HL-60 (cell line): ENCODE measurements around the gene CD93.

Source experiments
- DNase-seq, 2 experiments: peaks; one replicate each; pipeline ENCODE4 v3.0.0-alpha.2; 2010 to 2020; ENCODE audit warnings: low read depth in 1 of 2, low spot score in 1 of 2
- H3K27ac ChIP-seq: fragments of 250-450 bp; sonication (Bioruptor Pico); replicated peaks from 2 replicates; pipeline ENCODE4 v1.5.1; 2020; ENCODE audit warnings: mild to moderate bottlenecking, moderate library complexity
- H3K27me3 ChIP-seq: fragments of 250-450 bp; sonication (Bioruptor Pico); 2 replicates; pipeline ENCODE4 v1.5.1; 2021; ENCODE audit warnings: mild to moderate bottlenecking, moderate library complexity; ENCODE audit not compliant: insufficient read depth, poor library complexity, severe bottlenecking
- H3K4me3 ChIP-seq: replicated peaks from 2 replicates; pipeline ENCODE4 v1.5.1; 2011; ENCODE audit warnings: mild to moderate bottlenecking, control low read depth, low read length; ENCODE audit not compliant: insufficient read depth
- GABPA ChIP-seq: IDR thresholded peaks from 2 replicates; pipeline ENCODE4 v1.6.1; 2012; ENCODE audit warnings: low read depth
- POLR2AphosphoS5 ChIP-seq: IDR thresholded peaks from 2 replicates; pipeline ENCODE4 v1.6.1; 2012; ENCODE audit warnings: low read depth
- SPI1 ChIP-seq: IDR thresholded peaks from 2 replicates; pipeline ENCODE4 v1.6.1; 2012; ENCODE audit warnings: low read depth, mild to moderate bottlenecking, borderline replicate concordance
- TF ChIP-seq, protein P1 (sequence below): IDR thresholded peaks from one replicate; pipeline ENCODE4 v1.5.1; 2011; ENCODE audit warnings: low read length, control low read depth, inconsistent platforms; ENCODE audit not compliant: insufficient read depth
- TF ChIP-seq, protein P2 (sequence below): IDR thresholded peaks from 2 replicates; pipeline ENCODE4 v1.6.1; 2012; ENCODE audit warnings: low read depth; ENCODE audit not compliant: insufficient replicate concordance

The CD93 gene

DNA sequence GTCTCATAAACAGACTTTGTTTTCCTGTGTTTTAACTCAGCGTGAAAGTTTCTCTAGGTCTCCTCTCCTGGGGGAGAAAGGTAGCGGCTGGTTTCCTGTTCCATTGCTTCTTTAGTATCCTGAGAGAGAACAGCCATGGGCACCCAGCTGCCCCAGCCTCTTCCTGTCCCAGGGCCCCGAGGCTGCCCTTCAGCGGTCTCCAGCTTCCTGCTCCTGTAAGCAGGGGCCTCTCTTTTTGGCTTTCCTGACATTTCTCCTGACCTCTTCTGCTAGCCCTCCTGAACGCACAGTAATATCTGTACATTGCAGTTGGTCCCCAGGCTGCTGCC is 53.4 kb downstream of the CD93 start:
- H3K4me3 ChIP-seq: no peak overlapping the region
- H3K27ac ChIP-seq: no peak overlapping the region
- H3K27me3 ChIP-seq: no peaks in the 10 kb centered on the region
- DNase-seq: no peak
- TF ChIP-seq GABPA (no peak), SPI1 (no peak), POLR2AphosphoS5 (no peak)
- TF ChIP-seq, protein P1, sequence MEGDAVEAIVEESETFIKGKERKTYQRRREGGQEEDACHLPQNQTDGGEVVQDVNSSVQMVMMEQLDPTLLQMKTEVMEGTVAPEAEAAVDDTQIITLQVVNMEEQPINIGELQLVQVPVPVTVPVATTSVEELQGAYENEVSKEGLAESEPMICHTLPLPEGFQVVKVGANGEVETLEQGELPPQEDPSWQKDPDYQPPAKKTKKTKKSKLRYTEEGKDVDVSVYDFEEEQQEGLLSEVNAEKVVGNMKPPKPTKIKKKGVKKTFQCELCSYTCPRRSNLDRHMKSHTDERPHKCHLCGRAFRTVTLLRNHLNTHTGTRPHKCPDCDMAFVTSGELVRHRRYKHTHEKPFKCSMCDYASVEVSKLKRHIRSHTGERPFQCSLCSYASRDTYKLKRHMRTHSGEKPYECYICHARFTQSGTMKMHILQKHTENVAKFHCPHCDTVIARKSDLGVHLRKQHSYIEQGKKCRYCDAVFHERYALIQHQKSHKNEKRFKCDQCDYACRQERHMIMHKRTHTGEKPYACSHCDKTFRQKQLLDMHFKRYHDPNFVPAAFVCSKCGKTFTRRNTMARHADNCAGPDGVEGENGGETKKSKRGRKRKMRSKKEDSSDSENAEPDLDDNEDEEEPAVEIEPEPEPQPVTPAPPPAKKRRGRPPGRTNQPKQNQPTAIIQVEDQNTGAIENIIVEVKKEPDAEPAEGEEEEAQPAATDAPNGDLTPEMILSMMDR: no peak
- TF ChIP-seq, protein P2, sequence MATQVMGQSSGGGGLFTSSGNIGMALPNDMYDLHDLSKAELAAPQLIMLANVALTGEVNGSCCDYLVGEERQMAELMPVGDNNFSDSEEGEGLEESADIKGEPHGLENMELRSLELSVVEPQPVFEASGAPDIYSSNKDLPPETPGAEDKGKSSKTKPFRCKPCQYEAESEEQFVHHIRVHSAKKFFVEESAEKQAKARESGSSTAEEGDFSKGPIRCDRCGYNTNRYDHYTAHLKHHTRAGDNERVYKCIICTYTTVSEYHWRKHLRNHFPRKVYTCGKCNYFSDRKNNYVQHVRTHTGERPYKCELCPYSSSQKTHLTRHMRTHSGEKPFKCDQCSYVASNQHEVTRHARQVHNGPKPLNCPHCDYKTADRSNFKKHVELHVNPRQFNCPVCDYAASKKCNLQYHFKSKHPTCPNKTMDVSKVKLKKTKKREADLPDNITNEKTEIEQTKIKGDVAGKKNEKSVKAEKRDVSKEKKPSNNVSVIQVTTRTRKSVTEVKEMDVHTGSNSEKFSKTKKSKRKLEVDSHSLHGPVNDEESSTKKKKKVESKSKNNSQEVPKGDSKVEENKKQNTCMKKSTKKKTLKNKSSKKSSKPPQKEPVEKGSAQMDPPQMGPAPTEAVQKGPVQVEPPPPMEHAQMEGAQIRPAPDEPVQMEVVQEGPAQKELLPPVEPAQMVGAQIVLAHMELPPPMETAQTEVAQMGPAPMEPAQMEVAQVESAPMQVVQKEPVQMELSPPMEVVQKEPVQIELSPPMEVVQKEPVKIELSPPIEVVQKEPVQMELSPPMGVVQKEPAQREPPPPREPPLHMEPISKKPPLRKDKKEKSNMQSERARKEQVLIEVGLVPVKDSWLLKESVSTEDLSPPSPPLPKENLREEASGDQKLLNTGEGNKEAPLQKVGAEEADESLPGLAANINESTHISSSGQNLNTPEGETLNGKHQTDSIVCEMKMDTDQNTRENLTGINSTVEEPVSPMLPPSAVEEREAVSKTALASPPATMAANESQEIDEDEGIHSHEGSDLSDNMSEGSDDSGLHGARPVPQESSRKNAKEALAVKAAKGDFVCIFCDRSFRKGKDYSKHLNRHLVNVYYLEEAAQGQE: no peak

DNA sequence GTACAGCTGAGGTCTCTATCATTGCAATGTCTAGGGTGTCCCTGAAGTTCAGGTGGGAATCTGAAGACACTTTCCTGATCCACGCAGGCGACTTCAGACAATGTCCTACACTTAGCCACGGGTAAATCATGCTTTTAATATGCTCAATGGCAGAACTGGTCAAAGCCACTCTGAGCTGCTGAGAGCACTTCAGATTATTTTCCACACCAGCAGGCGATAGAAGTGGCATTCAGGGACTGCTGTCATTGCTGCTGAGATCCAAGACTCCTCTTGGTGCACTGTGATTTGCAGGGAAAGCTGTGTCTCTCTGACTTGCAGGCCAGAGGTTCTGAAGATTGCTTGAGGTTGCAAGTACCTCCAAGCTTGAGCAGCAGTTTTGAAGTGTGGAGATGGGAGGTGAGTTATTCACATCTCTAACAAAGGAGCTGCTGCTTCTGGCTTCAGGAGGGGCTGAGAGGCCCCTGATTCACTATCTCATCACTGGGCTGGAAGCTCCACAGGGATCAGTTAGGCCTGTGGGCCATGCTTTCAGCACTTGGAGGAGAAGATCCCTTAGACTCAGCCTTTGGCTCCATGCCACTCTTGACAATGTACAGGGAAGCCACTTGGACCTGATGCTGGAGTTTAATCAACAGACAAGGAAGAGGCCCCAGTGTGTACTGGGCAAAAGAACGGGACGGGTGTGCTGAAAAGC is 53.9 kb downstream of the CD93 start:
- DNase-seq: no peak
- Histone ChIP-seq H3K27ac (no peak overlapping the region), H3K27me3 (no peaks in the 10 kb centered on the region), H3K4me3 (no peak overlapping the region)
- no peak for TF ChIP-seq POLR2AphosphoS5
- TF ChIP-seq, protein P1: no peak
- no peak for TF ChIP-seq GABPA
- no peak for TF ChIP-seq SPI1
- TF ChIP-seq, protein P2: no peak

DNA sequence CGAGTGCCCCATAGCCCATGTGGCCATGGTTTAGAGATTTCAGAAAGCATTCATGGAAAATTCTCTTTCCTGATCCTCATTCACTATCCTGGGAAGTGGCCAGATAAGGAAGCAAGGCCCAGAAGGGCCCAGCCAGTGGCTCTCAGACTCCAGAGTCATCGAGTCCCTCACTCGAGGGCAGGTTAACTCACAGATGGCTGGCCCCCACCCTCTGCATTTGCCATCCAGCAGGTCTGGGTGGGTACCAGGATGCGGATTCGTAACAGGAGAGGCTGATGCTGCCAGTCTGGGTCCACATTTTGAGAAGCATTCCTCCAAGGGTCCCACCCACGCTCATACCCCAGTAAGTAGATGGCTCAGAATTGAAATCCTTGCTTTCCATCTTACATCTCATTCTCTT is 54.8 kb downstream of the CD93 start:
- no peaks in the 10 kb centered on the region for H3K27me3 ChIP-seq
- no peak overlapping the region for H3K4me3 ChIP-seq
- DNase-seq: no peak
- H3K27ac ChIP-seq: no peak overlapping the region
- TF ChIP-seq GABPA: no peak
- TF ChIP-seq, protein P2: no peak
- TF ChIP-seq, protein P1: no peak
- no peak for TF ChIP-seq POLR2AphosphoS5
- no peak for TF ChIP-seq SPI1
